H1 (cell line): ENCODE measurements around the gene SFXN1. TPM values are rescaled to one million over a fixed set of nuclear protein-coding genes. Genes with fewer than 3 reads are reported as not detected.

Source experiments
- CTCF ChIA-PET: fragments of 300-600 bp; sonication (Branson Sonifier 250); formaldehyde crosslinking; loops from one replicate; lab custom pipeline; 2021; ENCODE audit not compliant: partially characterized antibody; lab: Charles Lee
- POLR2A ChIA-PET: fragments of 300-600 bp; sonication (Branson Sonifier 250); formaldehyde crosslinking; loops from one replicate; lab custom pipeline; 2021; ENCODE audit warnings: inconsistent platforms; ENCODE audit not compliant: partially characterized antibody; lab: Charles Lee
- DNase-seq, 2 experiments: peaks; one replicate each; pipeline versions ENCODE4 v3.0.0 to v3.0.0-alpha.2; 2010 to 2022; ENCODE audit warnings: low spot score in 2 of 2, low read depth in 1 of 2, mixed read lengths in 1 of 2
- FAIRE-seq: peaks from 2 replicates; lab custom pipeline; 2011; peaks lifted over from hg19 to GRCh38; lab: Jason Lieb, UNC
- H2AFZ ChIP-seq: 2 replicates; pipeline ENCODE4 v1.8.1; 2012; ENCODE audit warnings: low read length, inconsistent platforms
- H2AK5ac ChIP-seq: 2 replicates; pipeline ENCODE4 v1.6.1; 2013; ENCODE audit warnings: low read depth, low read length
- H2BK120ac ChIP-seq: replicated peaks from 2 replicates; pipeline ENCODE3; 2013; ENCODE audit warnings: low read depth, low read length, inconsistent platforms
- H2BK12ac ChIP-seq: 2 replicates; pipeline ENCODE4 v1.6.1; 2013; ENCODE audit warnings: low read depth, low read length
- H2BK15ac ChIP-seq: 2 replicates; pipeline ENCODE4 v1.6.1; 2013; ENCODE audit warnings: low read length
- H2BK20ac ChIP-seq: 2 replicates; pipeline ENCODE4 v1.6.1; 2013; ENCODE audit warnings: low read length
- H2BK5ac ChIP-seq: 2 replicates; pipeline ENCODE4 v1.6.1; 2013; ENCODE audit warnings: low read depth, low read length
- H3K14ac ChIP-seq: 2 replicates; pipeline ENCODE4 v1.6.1; 2013; ENCODE audit warnings: inconsistent platforms; ENCODE audit not compliant: insufficient read length
- H3K18ac ChIP-seq: 2 replicates; pipeline ENCODE4 v1.6.1; 2013; ENCODE audit warnings: low read length; ENCODE audit errors: extremely low read depth
- H3K23ac ChIP-seq: 2 replicates; pipeline ENCODE4 v1.6.1; 2013; ENCODE audit warnings: inconsistent platforms; ENCODE audit not compliant: insufficient read length
- H3K23me2 ChIP-seq: 2 replicates; pipeline ENCODE4 v1.6.1; 2013; ENCODE audit warnings: low read depth, low read length
- H3K27ac ChIP-seq: 2 replicates; pipeline ENCODE4 v1.6.1; 2011; ENCODE audit warnings: low read depth, low read length, inconsistent platforms
- H3K27me3 ChIP-seq, 4 experiments: replicated peaks in 1 of 4; 1 replicate in 1 of 4; 2 replicates in 3 of 4; pipeline versions ENCODE4 v1.6.1 to v1.8.1; 2011 to 2013; ENCODE audit warnings: low read length in 3 of 4, mild to moderate bottlenecking in 3 of 4, inconsistent platforms in 2 of 4, mixed read lengths in 2 of 4, moderate library complexity in 1 of 4; ENCODE audit not compliant: control insufficient read depth in 3 of 4, insufficient read depth in 3 of 4; ENCODE audit errors: extremely low read depth in 1 of 4
- H3K36me3 ChIP-seq, 4 experiments: 2 replicates each; pipeline versions ENCODE4 v1.6.1 to v1.8.1; 2011 to 2013; ENCODE audit warnings: mild to moderate bottlenecking in 4 of 4, low read length in 3 of 4, moderate library complexity in 2 of 4, control low read depth in 1 of 4, inconsistent platforms in 1 of 4; ENCODE audit not compliant: insufficient read depth in 4 of 4, control insufficient read depth in 2 of 4
- H3K4ac ChIP-seq: replicated peaks from 2 replicates; pipeline ENCODE3; 2013; ENCODE audit warnings: low read length, low read depth, mixed read lengths, inconsistent platforms; ENCODE audit not compliant: insufficient read length
- H3K4me1 ChIP-seq, 4 experiments: replicated peaks in 1 of 4; 1 replicate in 1 of 4; 2 replicates in 3 of 4; pipeline versions ENCODE4 v1.6.1 to v1.8.1; 2011 to 2013; ENCODE audit warnings: low read length in 3 of 4, inconsistent platforms in 2 of 4, mixed read lengths in 1 of 4; ENCODE audit not compliant: insufficient read depth in 4 of 4, control insufficient read depth in 3 of 4
- H3K4me2 ChIP-seq, 2 experiments: 2 replicates each; pipeline versions ENCODE4 v1.6.1 to v1.8.1; 2011 to 2013; ENCODE audit warnings: low read depth in 2 of 2, low read length in 2 of 2, control low read depth in 1 of 2, inconsistent platforms in 1 of 2, mild to moderate bottlenecking in 1 of 2; ENCODE audit not compliant: insufficient read depth in 1 of 2
- H3K4me3 ChIP-seq, 4 experiments: fragments of 200-600, 300-600 bp in 1 of 4; sonication (generic), shearing (Covaris generic), sonication (Bioruptor Twin) in 1 of 4; 2 replicates each; pipeline versions ENCODE4 v1.5.1 to v1.8.1; 2011 to 2016; ENCODE audit warnings: low read length in 4 of 4, low read depth in 3 of 4, control low read depth in 2 of 4, inconsistent platforms in 2 of 4, mild to moderate bottlenecking in 2 of 4, mixed read lengths in 1 of 4, moderate library complexity in 1 of 4; ENCODE audit not compliant: insufficient read depth in 2 of 4; ENCODE audit errors: extremely low read depth in 1 of 4
- H3K56ac ChIP-seq: replicated peaks from 2 replicates; pipeline ENCODE3; 2013; ENCODE audit warnings: low read depth, mild to moderate bottlenecking, mixed read lengths, low read length, inconsistent platforms; ENCODE audit not compliant: insufficient read length
- H3K79me1 ChIP-seq: 2 replicates; pipeline ENCODE4 v1.6.1; 2013; ENCODE audit warnings: low read depth, low read length, control low read depth
- H3K79me2 ChIP-seq, 2 experiments: 2 replicates each; pipeline versions ENCODE4 v1.6.1 to v1.8.1; 2012 to 2013; ENCODE audit warnings: low read length in 2 of 2, mild to moderate bottlenecking in 2 of 2, inconsistent platforms in 1 of 2; ENCODE audit not compliant: insufficient read depth in 2 of 2, control insufficient read depth in 1 of 2
- H3K9ac ChIP-seq, 4 experiments: replicated peaks in 1 of 4; 1 replicate in 1 of 4; 2 replicates in 3 of 4; pipeline versions ENCODE4 v1.6.1 to v1.8.1; 2011 to 2013; ENCODE audit warnings: low read depth in 3 of 4, low read length in 3 of 4, control low read depth in 2 of 4, mild to moderate bottlenecking in 2 of 4, moderate library complexity in 2 of 4, inconsistent platforms in 1 of 4; ENCODE audit errors: extremely low read depth in 1 of 4
- H3K9me3 ChIP-seq, 2 experiments: 2 replicates each; pipeline versions ENCODE4 v1.6.1 to v1.8.1; 2012 to 2013; ENCODE audit warnings: mild to moderate bottlenecking in 2 of 2, moderate library complexity in 2 of 2, control low read depth in 1 of 2, inconsistent platforms in 1 of 2, low read depth in 1 of 2, low read length in 1 of 2, mixed read lengths in 1 of 2; ENCODE audit not compliant: insufficient read depth in 2 of 2
- H4K20me1 ChIP-seq, 2 experiments: replicated peaks in 1 of 2; 2 replicates each; pipeline versions ENCODE3 to v1.8.1; 2011 to 2013; ENCODE audit warnings: inconsistent platforms in 2 of 2, low read length in 2 of 2, mild to moderate bottlenecking in 1 of 2; ENCODE audit not compliant: insufficient read depth in 2 of 2, control insufficient read depth in 1 of 2
- H4K5ac ChIP-seq: 2 replicates; pipeline ENCODE4 v1.6.1; 2013; ENCODE audit warnings: low read length, low read depth, mixed read lengths, inconsistent platforms; ENCODE audit not compliant: insufficient read length
- H4K8ac ChIP-seq: 2 replicates; pipeline ENCODE4 v1.8.0; 2013; ENCODE audit warnings: mild to moderate bottlenecking, moderate library complexity, low read length, inconsistent platforms; ENCODE audit not compliant: insufficient read depth; ENCODE audit errors: extremely low read depth
- H4K91ac ChIP-seq: replicated peaks from 2 replicates; pipeline ENCODE3; 2013; ENCODE audit warnings: low read length, mixed read lengths, inconsistent platforms; ENCODE audit not compliant: insufficient read length
- HDAC2 ChIP-seq, 2 experiments: fragments of 300-600 bp in 1 of 2; sonication (generic) in 1 of 2; IDR thresholded peaks; 2 replicates each; pipeline ENCODE4 v1.6.1; 2011 to 2012; ENCODE audit warnings: low read depth in 2 of 2, low read length in 2 of 2, mild to moderate bottlenecking in 2 of 2, moderate library complexity in 2 of 2, borderline replicate concordance in 1 of 2, inconsistent platforms in 1 of 2
- RAD21 ChIP-seq, 2 experiments: IDR thresholded peaks in 1 of 2; conservative IDR thresholded peaks in 1 of 2; 2 replicates each; pipeline ENCODE4 v1.6.1; 2011; ENCODE audit warnings: low read depth in 2 of 2, low read length in 2 of 2, improper control_type of control experiment in 1 of 2, inconsistent platforms in 1 of 2, mild to moderate bottlenecking in 1 of 2, moderate library complexity in 1 of 2
- TBP ChIP-seq: IDR thresholded peaks from 2 replicates; pipeline ENCODE4 v1.6.1; 2011; ENCODE audit warnings: low read depth, low read length, improper control_type of control experiment
- WGBS, 2 experiments: shearing (Covaris generic) in 1 of 2; methylation state at CpG; one replicate each; pipeline versions ENCODE4 v1.1.6 to v1.1.7; 2013 to 2015; ENCODE audit warnings: low lambda C conversion rate in 2 of 2, mixed read lengths in 2 of 2, inconsistent platforms in 1 of 2, low coverage in 1 of 2, missing lambda C conversion rate in 1 of 2; ENCODE audit not compliant: insufficient replicate concordance in 2 of 2, insufficient coverage in 1 of 2, insufficient read length in 1 of 2; ENCODE audit errors: extremely low coverage in 1 of 2, missing lambda C conversion rate in 1 of 2; 5-methylcytosine and 5-hydroxymethylcytosine counted together
- polyA plus RNA-seq, 7 experiments: library from polyadenylated mRNA; depleted of rRNA in 3 of 7; stranded (reverse) in 5 of 7; unstranded in 2 of 7; fragments of >200 nt in 5 of 7; fragments of 200-250 nt in 2 of 7; gene quantifications; 1 replicate in 5 of 7; 2 replicates in 1 of 7; 4 replicates in 1 of 7; pipeline versions ENCODE4 v1.2.1 to v1.2.3, GENCODE V29; 2011 to 2013; ENCODE audit warnings: missing spikeins in 2 of 7, mixed read lengths in 2 of 7
- total RNA-seq: library from RNA; stranded (reverse); fragmentation: NEBNext Ultra II Directional; extraction: Animal tissue kit (Norgen Biotek cat#: 25700); gene quantifications from 2 replicates; pipeline ENCODE4 v1.2.1, GENCODE V29; 2021

Gene SFXN1
- total and polyA plus RNA-seq, 2 of the 8 experiments (the other 6 are each of a cell fraction or from before 2014, with no cell fraction given) = 72.7 to 97.6 TPM

DNA sequence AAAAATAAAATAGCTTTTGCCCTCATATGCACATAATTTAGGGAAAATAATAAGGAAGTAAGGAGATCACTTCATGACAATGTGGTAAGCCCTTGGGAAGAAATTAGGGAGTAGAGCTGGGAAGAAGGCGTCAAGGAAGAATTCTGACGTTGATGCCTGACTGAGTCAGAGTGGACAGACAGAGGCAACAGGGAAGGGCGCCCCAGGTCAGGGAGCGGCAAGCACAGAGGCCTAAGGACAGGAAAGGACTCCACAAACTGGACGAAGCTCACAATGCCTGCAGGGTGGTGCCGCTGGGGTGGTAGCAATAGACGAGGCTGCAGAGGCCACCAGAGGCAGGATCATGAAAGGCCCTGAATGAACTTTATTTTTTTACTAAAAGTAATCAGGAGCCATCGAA lies 42.0 kb upstream of the SFXN1 start:
- H2BK12ac ChIP-seq = peak overlapping the region; percentile 27; the same call in 1 of the 2 replicates
- H3K4me3 ChIP-seq = no peak overlapping the region
- no peak overlapping the region for H2AFZ ChIP-seq
- no peak overlapping the region for H4K8ac ChIP-seq
- H3K9ac ChIP-seq = no peak overlapping the region
- peak overlapping the region in 1 of 2 experiments; percentile 7; a peak in 1 of 4 replicates for H3K4me2 ChIP-seq
- H3K18ac ChIP-seq = no peak overlapping the region
- no peak overlapping the region for H3K56ac ChIP-seq
- no peak overlapping the region for H4K91ac ChIP-seq
- H2BK120ac ChIP-seq = no peak overlapping the region
- peak overlapping the region; percentile 28; the same call in 1 of the 2 replicates for H2BK5ac ChIP-seq
- H3K27me3 ChIP-seq = no peaks in the 10 kb centered on the region; a peak in 1 of 7 replicates
- H3K23me2 ChIP-seq = no peaks in the 10 kb centered on the region
- H2BK20ac ChIP-seq = no peak overlapping the region
- no peak overlapping the region for H2BK15ac ChIP-seq
- no peak overlapping the region for H2AK5ac ChIP-seq
- ChIA-PET CTCF (interaction anchor here (0.6 kb wide), 1 partner anchor 705 kb away, joined by 3 read pairs; no protein-coding TSS in a partner anchor), POLR2A (interaction anchor here (1.1 kb wide), 1 partner anchor 42 kb away, joined by 5 read pairs; the partner anchor contains the start of gene SFXN1)
- H3K4me1 ChIP-seq = peaks cover 0 to 14% (median 5%) of the 10 kb centered on the region in 4 experiments; a peak in 4 of 7 replicates
- no peak overlapping the region for H4K5ac ChIP-seq
- H3K23ac ChIP-seq = no peak overlapping the region
- no peaks in the 10 kb centered on the region for H3K79me1 ChIP-seq
- no peak overlapping the region for H3K14ac ChIP-seq
- H3K79me2 ChIP-seq = no peaks in the 10 kb centered on the region
- WGBS, 2 experiments = 49% methylated on average over 8 of the region's 8 CpGs; no CpG with 5 or more reads in 1 of the 2 experiments
- no peaks in the 10 kb centered on the region for H3K9me3 ChIP-seq
- DNase-seq = no peak
- no peak overlapping the region for H3K4ac ChIP-seq
- no peak overlapping the region for H3K27ac ChIP-seq
- no peaks in the 10 kb centered on the region for H4K20me1 ChIP-seq
- no peaks in the 10 kb centered on the region for H3K36me3 ChIP-seq
- TF ChIP-seq TBP (no peak), RAD21 (IDR thresholded peaks at IDR 0.05 in 1 of 2, conservative IDR thresholded peaks at IDR 0.05 in 1 of 2; ENCODE audit: low read depth in 2 of 2, low read length in 2 of 2) (peak in 1 of 2 experiments; percentile 17; a peak in 1 of 4 replicates), HDAC2 (IDR thresholded peaks at IDR 0.05; ENCODE audit: borderline replicate concordance in 1 of 2, low read depth in 2 of 2, low read length in 2 of 2) (no peak)
- TF ChIP-seq, all 59 proteins: peak for 1
- FAIRE-seq = no peak
